CD4-positive, CD25-positive, alpha-beta regulatory T cell (primary cell): ENCODE data around the gene COA5. TPM values are rescaled to one million over a fixed set of nuclear protein-coding genes. Genes with fewer than 3 reads are reported as not detected.

ENCODE experiments used
- ATAC-seq, 2 donors: fragments of 150-1000 bp; cut with Tn5 transposase; one replicate each; pipeline ENCODE4 v1.10.0; 2021; ENCODE audit warnings: low read depth in 2 of 2, moderate number of reproducible peaks in 2 of 2, moderate library complexity in 1 of 2
- DNase-seq, 3 donors: peaks; one replicate each; pipeline versions ENCODE4 v3.0.0 to v3.0.0-alpha.2; 2012 to 2022; ENCODE audit warnings: mixed read lengths in 1 of 3
- H3K27ac ChIP-seq: one replicate; pipeline ENCODE4 v1.7.0; 2013; ENCODE audit warnings: mild to moderate bottlenecking, low read length; ENCODE audit not compliant: insufficient read depth, poor library complexity, severe bottlenecking
- H3K27me3 ChIP-seq: one replicate; pipeline ENCODE4 v1.7.0; 2013; ENCODE audit warnings: low read length; ENCODE audit not compliant: control insufficient read depth, insufficient read depth
- H3K36me3 ChIP-seq: one replicate; pipeline ENCODE4 v1.7.0; 2013; ENCODE audit warnings: mild to moderate bottlenecking, low read length, moderate library complexity; ENCODE audit not compliant: control insufficient read depth, insufficient read depth
- H3K4me1 ChIP-seq: 2 replicates; pipeline ENCODE4 v1.7.0; 2013; ENCODE audit warnings: mild to moderate bottlenecking, low read length; ENCODE audit not compliant: insufficient read depth, control insufficient read depth, poor library complexity, severe bottlenecking
- H3K4me3 ChIP-seq: one replicate; pipeline ENCODE4 v1.7.0; 2013; ENCODE audit warnings: low read depth, mild to moderate bottlenecking, low read length, moderate library complexity
- H3K9me3 ChIP-seq, 2 experiments: 1 replicate in 1 of 2; 2 replicates in 1 of 2; pipeline ENCODE4 v1.7.0; 2013; ENCODE audit warnings: low read length in 2 of 2, mild to moderate bottlenecking in 1 of 2, moderate library complexity in 1 of 2; ENCODE audit not compliant: control insufficient read depth in 2 of 2
- H3K27ac Mint-ChIP-seq, 3 donors: one replicate each; pipeline ENCODE4 v1.8.0; 2020 to 2022; ENCODE audit warnings: mild to moderate bottlenecking in 3 of 3, mixed read lengths in 3 of 3, moderate library complexity in 2 of 3
- H3K27me3 Mint-ChIP-seq: one replicate; pipeline ENCODE4 v1.8.0; 2022; ENCODE audit warnings: mild to moderate bottlenecking, mixed read lengths
- H3K36me3 Mint-ChIP-seq: one replicate; pipeline ENCODE4 v1.8.0; 2020; ENCODE audit warnings: mixed read lengths
- H3K4me1 Mint-ChIP-seq, 4 donors: one replicate each; pipeline ENCODE4 v1.8.0; 2020 to 2022; ENCODE audit warnings: mixed read lengths in 4 of 4, mild to moderate bottlenecking in 1 of 4
- H3K4me3 Mint-ChIP-seq, 4 donors: one replicate each; pipeline ENCODE4 v1.8.0; 2020 to 2022; ENCODE audit warnings: mild to moderate bottlenecking in 4 of 4, mixed read lengths in 4 of 4, moderate library complexity in 3 of 4
- H3K9me3 Mint-ChIP-seq, 7 donors: one replicate each; pipeline ENCODE4 v1.8.0; 2020 to 2022; ENCODE audit warnings: mixed read lengths in 7 of 7, mild to moderate bottlenecking in 3 of 7, moderate library complexity in 2 of 7
- polyA plus RNA-seq, 4 donors: library from polyadenylated mRNA; unstranded; fragments of 300-500 nt; fragmentation: Illumina TruSeq; gene quantifications; one replicate each; pipeline ENCODE4 v1.2.3, GENCODE V29; 2021
- total RNA-seq: library from RNA; stranded (reverse); gene quantifications from one replicate; pipeline ENCODE4 v1.2.3, GENCODE V29; 2022

COA5 gene
- total and polyA plus RNA-seq, 5 donors from 2014 or later = 20.4 to 40.7 (median 37.5) TPM

DNA sequence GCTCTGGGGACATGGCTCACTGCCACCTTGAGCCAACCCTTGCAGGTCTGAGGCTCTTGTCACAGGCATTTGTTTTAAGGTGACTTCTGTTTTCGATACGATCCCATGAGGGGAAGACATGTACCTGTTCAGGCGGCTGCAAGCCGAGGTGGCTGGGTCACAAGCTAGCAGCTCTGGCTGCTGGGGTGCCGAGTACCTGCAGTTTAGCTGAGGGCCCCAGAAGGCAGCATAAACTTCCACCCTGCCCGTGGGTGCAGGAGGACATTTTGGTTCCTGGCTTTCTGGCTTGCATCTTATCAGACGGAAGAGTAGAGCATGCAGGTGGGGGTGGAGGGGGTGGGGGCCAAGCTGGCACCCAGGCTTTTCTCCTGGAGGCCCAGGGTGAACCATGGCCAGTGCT, 28.4 kb downstream of the COA5 start:
- Histone ChIP-seq H3K27ac (no peak overlapping the region), H3K36me3 (peaks cover 93% of the 10 kb centered on the region), H3K4me1 (no peaks in the 10 kb centered on the region), H3K4me3 (no peak overlapping the region), H3K27me3 (no peaks in the 10 kb centered on the region), H3K9me3 (no peaks in the 10 kb centered on the region)
- no peak for DNase-seq
- Mint-ChIP-seq H3K27me3 (no peaks in the 10 kb centered on the region), H3K27ac (no peak overlapping the region), H3K4me1 (no peaks in the 10 kb centered on the region), H3K4me3 (no peak overlapping the region), H3K36me3 (peaks cover 42% of the 10 kb centered on the region), H3K9me3 (no peaks in the 10 kb centered on the region)
- ATAC-seq = no peak

DNA sequence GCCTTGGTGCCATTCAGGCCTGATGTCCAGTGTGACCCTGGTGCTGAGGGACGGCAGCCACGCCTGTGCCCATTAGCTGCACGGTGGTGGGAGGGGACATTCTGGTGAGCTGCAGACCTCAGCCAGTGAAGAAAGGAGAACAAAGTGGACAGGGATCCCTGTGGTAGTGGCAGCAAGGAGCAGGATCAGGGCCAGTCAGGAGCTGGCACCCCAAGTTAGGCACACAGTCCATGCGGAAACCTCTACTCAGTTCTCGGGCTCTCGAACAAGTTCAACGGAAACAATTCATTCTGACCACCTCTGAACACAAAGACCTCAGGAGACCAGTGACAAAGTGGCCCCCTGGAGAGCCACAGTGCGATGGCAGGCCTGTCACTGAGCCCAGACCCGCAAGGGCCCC, 30.1 kb downstream of the COA5 start:
- Mint-ChIP-seq H3K9me3 (no peaks in the 10 kb centered on the region), H3K36me3 (peaks cover 44% of the 10 kb centered on the region), H3K4me3 (no peak overlapping the region), H3K27me3 (no peaks in the 10 kb centered on the region), H3K27ac (no peak overlapping the region), H3K4me1 (no peaks in the 10 kb centered on the region)
- Histone ChIP-seq H3K27me3 (no peaks in the 10 kb centered on the region), H3K36me3 (peaks cover 95% of the 10 kb centered on the region), H3K27ac (no peak overlapping the region), H3K9me3 (no peaks in the 10 kb centered on the region), H3K4me3 (no peak overlapping the region), H3K4me1 (no peaks in the 10 kb centered on the region)
- ATAC-seq (no peak), DNase-seq (no peak)

DNA sequence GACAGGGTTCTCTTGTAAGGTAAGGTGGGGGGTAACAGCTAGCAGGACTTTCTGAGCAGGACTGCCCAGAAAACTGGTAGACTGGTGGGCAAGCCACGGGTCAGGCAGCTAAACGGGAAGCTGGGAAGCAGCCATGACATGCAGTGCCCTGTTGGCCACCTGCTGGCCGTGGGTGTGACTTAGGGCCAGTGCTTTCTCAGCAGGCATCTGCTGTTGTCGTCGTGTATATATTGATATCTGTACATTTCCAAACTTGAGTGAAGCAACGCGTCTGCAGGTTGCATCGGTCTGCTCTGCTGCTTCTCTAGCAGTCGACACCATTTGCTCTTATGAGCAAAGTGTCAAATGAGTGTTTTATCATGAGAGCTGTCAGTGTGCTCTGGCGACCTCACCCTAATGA, 31.0 kb downstream of the COA5 start:
- H3K27me3 Mint-ChIP-seq = no peaks in the 10 kb centered on the region
- H3K4me3 Mint-ChIP-seq = no peak overlapping the region
- Histone ChIP-seq H3K36me3 (peaks cover 95% of the 10 kb centered on the region), H3K9me3 (no peaks in the 10 kb centered on the region), H3K27ac (no peak overlapping the region), H3K4me3 (no peak overlapping the region), H3K4me1 (no peaks in the 10 kb centered on the region), H3K27me3 (no peaks in the 10 kb centered on the region)
- H3K9me3 Mint-ChIP-seq = no peaks in the 10 kb centered on the region
- no peak for DNase-seq
- no peak for ATAC-seq
- H3K27ac Mint-ChIP-seq = peak overlapping the region in 1 of 3 donors; percentile 20
- no peaks in the 10 kb centered on the region for H3K4me1 Mint-ChIP-seq
- peaks cover 38% of the 10 kb centered on the region for H3K36me3 Mint-ChIP-seq

DNA sequence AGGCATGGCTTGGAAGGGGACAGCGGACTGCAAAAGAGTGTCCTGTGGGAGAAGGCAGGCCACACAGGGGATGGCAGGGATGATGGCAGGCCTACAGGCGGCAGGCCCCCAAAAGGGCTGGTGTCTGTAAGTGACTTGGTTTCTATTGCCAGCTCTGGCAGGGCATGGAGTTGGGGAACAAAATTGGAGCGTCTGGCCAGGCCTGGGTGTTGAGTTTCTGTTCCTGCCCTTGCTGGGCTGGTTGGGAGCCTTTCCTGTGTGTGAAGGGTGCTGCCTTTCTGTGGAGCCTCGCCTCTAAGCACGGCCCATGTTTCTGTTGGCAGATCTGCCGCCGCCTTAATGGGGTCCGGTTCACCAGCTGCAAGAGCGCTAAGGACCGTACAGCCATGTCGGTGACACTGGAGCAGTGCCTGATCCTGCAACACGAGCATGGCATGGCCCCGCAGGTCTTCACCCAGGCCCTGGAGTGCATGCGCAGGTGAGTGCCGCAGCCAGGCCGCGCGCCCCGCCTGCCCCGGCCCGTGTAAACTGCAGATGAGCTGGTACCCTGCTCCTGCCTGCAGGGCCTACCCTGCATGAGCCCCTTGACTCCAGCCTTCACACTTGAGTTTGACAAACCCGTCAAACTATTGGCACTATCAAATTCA, 31.5 kb downstream of the COA5 start:
- H3K4me1 Mint-ChIP-seq = no peaks in the 10 kb centered on the region
- no peak overlapping the region for H3K4me3 ChIP-seq
- no peaks in the 10 kb centered on the region for H3K27me3 ChIP-seq
- peaks cover 33% of the 10 kb centered on the region for H3K36me3 Mint-ChIP-seq
- H3K27me3 Mint-ChIP-seq = no peaks in the 10 kb centered on the region
- ATAC-seq = no peak
- no peaks in the 10 kb centered on the region for H3K4me1 ChIP-seq
- no peaks in the 10 kb centered on the region for H3K9me3 ChIP-seq
- no peaks in the 10 kb centered on the region for H3K9me3 Mint-ChIP-seq
- H3K27ac Mint-ChIP-seq = peak overlapping the region in 1 of 3 donors; percentile 69
- H3K4me3 Mint-ChIP-seq = no peak overlapping the region
- DNase-seq = no peak
- H3K36me3 ChIP-seq = peaks cover 95% of the 10 kb centered on the region
- H3K27ac ChIP-seq = no peak overlapping the region

DNA sequence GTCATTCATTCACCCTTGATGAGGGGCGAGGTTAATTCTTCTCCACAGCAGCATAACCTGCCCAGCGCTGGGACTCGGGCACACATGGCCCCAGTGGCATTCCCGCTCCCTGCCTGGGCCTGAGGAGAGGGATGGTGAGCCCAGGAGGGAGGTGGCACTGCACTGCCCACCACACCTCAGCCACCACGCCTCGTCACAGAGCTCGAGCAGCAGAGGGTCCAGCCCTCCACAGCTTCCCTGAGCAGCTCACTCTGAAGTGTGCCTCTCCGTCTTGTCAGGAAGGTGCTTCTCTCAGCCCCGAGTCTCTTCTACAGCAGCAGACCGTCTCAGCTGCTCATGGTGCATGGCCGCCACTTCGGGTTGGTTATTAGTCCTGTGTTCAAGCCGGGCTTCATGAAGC, 34.9 kb downstream of the COA5 start:
- H3K36me3 Mint-ChIP-seq = peaks cover 36% of the 10 kb centered on the region
- no peaks in the 10 kb centered on the region for H3K9me3 ChIP-seq
- no peak overlapping the region for H3K27ac Mint-ChIP-seq
- H3K36me3 ChIP-seq = peaks cover 99% of the 10 kb centered on the region
- H3K27me3 Mint-ChIP-seq = no peaks in the 10 kb centered on the region
- H3K4me1 Mint-ChIP-seq = peaks cover 0 to 4% (median 0%) of the 10 kb centered on the region in 4 donors
- no peak overlapping the region for H3K4me3 ChIP-seq
- no peaks in the 10 kb centered on the region for H3K27me3 ChIP-seq
- H3K9me3 Mint-ChIP-seq = no peaks in the 10 kb centered on the region
- ATAC-seq (no peak), DNase-seq (no peak)
- no peak overlapping the region for H3K27ac ChIP-seq
- no peaks in the 10 kb centered on the region for H3K4me1 ChIP-seq
- no peak overlapping the region for H3K4me3 Mint-ChIP-seq

DNA sequence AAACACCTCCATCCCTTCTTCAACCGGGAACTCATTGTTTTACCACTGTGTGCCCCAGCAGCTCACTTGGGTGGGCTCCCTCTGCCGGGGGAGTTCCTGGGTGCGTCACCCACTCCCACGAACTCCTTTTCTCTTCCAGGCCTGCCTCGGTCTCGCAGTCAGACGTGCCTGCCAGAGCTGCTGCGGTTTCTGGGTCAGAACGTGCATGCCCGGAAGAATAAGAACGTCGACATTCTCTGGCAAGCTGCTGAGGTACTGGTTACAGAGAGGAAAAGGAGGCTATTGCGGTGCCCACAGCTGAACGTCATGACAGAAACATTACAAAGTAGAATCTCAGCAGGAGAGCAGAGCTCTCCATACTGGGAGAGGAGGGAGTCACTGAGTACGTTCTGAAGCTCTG, 35.6 kb downstream of the COA5 start:
- Histone ChIP-seq H3K27ac (no peak overlapping the region), H3K27me3 (no peaks in the 10 kb centered on the region), H3K4me1 (no peaks in the 10 kb centered on the region), H3K9me3 (no peaks in the 10 kb centered on the region), H3K36me3 (peaks cover 99% of the 10 kb centered on the region), H3K4me3 (no peak overlapping the region)
- no peak overlapping the region for H3K4me3 Mint-ChIP-seq
- no peak overlapping the region for H3K27ac Mint-ChIP-seq
- ATAC-seq (no peak), DNase-seq (no peak)
- no peaks in the 10 kb centered on the region for H3K27me3 Mint-ChIP-seq
- H3K36me3 Mint-ChIP-seq = peaks cover 33% of the 10 kb centered on the region
- no peaks in the 10 kb centered on the region for H3K9me3 Mint-ChIP-seq
- H3K4me1 Mint-ChIP-seq = peaks cover 0 to 4% (median 0%) of the 10 kb centered on the region in 4 donors

DNA sequence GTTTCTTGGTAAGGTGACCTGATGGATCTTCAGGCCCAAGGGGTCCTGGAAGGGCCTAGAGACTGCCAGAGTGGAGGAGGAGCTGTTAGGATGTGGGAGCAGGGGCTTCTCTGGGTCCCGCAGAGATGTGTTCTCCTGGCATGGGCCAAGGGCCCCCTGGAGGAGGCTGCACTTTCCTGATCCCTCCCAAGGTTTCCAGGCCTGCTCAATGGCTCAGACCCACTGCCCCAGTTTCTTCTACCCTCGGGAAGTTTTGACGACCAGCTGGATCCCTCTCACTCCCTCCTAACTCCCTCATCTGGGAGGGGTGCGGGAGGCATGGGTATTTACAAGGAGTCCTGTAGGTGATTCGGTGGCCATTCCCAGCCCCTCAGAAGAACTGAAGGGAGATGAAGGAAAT, 36.1 kb downstream of the COA5 start:
- Mint-ChIP-seq H3K4me3 (no peak overlapping the region), H3K9me3 (no peaks in the 10 kb centered on the region), H3K36me3 (peaks cover 28% of the 10 kb centered on the region), H3K27ac (no peak overlapping the region), H3K27me3 (no peaks in the 10 kb centered on the region), H3K4me1 (peaks cover 0 to 4% (median 0%) of the 10 kb centered on the region in 4 donors)
- no peaks in the 10 kb centered on the region for H3K9me3 ChIP-seq
- ATAC-seq = no peak
- H3K36me3 ChIP-seq = peaks cover 99% of the 10 kb centered on the region
- no peak overlapping the region for H3K4me3 ChIP-seq
- no peaks in the 10 kb centered on the region for H3K27me3 ChIP-seq
- no peaks in the 10 kb centered on the region for H3K4me1 ChIP-seq
- H3K27ac ChIP-seq = no peak overlapping the region
- DNase-seq = no peak

GRCh38 chr2:98571796-98572195, 36.5 kb downstream of the COA5 start:
- no peaks in the 10 kb centered on the region for H3K9me3 ChIP-seq

More at GRCh38 chr2:98571796-98572195, 36.5 kb downstream of the COA5 start:
- Histone ChIP-seq H3K4me1 (no peaks in the 10 kb centered on the region), H3K27ac (no peak overlapping the region), H3K4me3 (no peak overlapping the region), H3K36me3 (peaks cover 99% of the 10 kb centered on the region), H3K27me3 (no peaks in the 10 kb centered on the region)
- peaks cover 29% of the 10 kb centered on the region for H3K36me3 Mint-ChIP-seq
- H3K4me1 Mint-ChIP-seq = peaks cover 0 to 4% (median 0%) of the 10 kb centered on the region in 4 donors
- no peak overlapping the region for H3K27ac Mint-ChIP-seq
- no peaks in the 10 kb centered on the region for H3K27me3 Mint-ChIP-seq
- DNase-seq (no peak), ATAC-seq (no peak)
- H3K4me3 Mint-ChIP-seq = no peak overlapping the region
- H3K9me3 Mint-ChIP-seq = no peaks in the 10 kb centered on the region
